HG03135 (cell line): ENCODE measurements around the gene NTRK3.

Source experiments
- ATAC-seq: cut with Tn5 transposase; IDR thresholded peaks from one replicate; pipeline ENCODE4 v1.9.1; 2021; ENCODE audit warnings: mild to moderate bottlenecking, moderate library complexity; ENCODE audit not compliant: unreplicated experiment

Gene NTRK3

DNA sequence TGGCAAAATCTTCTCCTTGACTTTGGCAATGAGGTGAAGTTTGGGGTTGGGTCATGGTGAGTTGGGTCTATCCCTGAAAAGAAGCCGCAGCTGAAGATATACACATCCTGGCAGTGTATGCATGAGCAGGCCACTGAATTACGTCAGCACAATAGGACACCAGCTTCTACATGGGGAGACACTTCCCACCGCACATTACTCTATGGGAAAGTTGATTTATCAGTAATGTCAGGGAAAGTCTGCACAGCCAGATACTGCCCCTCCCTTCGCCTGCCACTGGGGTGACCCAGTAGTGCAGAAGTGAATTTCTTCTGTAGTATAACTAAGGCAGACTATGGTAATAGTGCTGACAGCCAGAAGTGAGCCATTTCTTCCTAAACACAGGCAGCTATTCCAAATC lies 245.0 kb downstream of the NTRK3 start:
- ATAC-seq, result no peak

DNA sequence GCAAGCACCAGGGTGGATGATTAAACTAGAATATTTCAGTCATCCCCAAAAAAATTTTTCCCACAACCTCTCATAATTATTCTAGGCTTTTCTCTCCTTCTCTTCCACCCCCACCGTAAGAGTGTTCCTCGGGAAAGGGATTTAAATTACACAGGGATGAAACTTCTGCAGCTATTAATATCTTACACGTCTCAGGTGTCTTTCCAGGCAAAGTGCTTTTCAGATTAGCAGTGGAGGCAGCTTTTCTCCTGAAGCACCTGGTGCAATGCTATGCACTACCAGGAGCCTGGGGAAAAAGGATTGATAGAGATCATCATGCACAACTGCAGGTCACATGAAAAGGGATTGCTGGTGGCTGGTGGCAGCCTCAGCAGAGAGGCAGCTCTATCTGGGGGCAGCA lies 250.4 kb downstream of the NTRK3 start:
- no peak for ATAC-seq

DNA sequence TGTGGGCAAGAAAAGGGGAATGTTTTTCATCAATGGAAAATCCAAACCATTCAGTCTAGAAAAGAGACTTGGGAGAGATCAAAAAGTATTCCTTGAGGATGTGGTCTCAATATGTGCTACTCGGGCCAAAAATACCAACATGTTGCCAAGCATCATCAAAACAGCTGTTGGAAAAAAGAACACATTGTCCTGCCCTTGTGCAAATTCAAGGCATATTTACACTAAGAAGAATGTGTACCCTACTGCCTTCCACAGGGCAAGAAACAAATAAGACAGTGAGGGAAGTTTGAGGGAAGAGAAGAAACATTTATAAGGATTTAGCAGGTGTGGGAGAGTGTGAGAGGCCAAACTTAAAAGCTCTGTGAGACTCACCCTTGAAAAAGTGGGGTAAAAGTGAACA lies 252.1 kb downstream of the NTRK3 start:
- no peak for ATAC-seq

DNA sequence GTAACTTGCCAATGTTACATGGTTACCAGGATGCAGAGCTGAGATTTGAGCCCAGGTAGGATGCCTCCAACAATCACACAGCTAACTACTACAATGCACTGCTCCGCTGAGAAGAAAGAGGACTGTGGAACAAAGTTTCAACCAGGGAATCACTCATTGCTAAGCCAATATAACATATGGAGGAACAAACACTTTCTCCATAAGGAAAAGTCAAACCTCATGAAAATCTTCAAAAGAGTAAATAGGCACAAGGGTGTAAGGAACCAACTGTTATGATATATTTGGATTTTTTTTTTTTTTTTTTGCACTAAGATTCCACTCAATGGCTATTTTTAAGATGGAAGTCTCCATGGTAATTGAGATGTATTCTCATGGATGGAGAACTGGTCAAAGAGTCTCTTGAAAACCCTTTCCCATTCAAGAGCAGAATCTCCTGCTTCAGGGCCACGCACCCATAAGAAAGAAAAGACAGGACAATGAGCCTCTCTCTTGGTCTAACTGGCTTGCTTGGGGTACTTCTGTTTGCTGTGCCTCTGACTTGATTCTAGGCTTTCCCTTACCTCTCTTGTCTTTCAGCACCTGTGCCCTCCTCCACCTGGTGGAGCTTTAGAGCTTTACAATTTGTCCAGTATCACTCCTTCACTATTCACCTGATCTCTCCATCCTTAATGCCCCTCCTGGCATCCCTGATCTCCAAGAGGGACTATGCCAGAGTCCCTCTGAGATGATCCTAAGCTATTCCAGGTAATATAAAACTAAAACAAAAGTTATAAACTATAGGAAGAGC lies 252.8 kb downstream of the NTRK3 start:
- ATAC-seq, result no peak

DNA sequence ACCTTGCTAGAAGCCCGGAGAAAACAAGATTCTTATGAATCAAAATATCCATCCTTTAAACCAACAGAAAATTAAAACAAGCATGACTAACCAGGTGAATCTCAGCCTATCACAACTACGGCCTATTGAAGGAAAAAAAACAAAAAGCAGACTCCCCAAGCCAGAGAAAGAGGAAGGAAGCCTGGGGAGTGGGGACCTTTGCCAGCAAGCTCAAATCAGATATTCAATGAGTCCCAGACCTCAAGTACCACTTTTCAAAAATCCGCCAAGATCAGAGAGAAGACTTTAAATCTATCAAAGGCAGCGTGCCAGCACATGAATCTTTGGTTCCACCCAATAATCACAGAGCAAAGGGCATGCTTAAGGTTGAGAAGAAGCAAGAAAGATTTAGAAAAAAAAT lies 253.8 kb downstream of the NTRK3 start:
- no peak for ATAC-seq

DNA sequence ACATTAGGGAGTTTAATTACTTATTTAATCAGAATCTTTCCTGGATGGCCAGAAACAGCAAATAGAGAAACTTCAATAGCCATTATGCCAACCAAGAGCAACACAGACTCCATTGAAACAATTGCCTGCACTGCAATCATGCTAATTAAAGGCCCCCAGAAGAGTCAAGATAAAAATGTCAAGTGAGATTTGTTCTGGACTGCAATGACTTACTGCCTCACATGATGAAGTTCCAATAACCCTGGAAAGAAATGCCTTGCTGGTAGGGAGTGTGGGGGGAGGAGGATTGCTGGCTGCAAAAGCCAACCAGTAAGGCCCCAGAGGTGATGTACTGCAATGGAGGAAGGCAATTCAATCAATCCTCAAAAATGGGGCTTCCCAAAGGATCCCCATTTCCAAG lies 257.9 kb downstream of the NTRK3 start:
- ATAC-seq, result no peak

DNA sequence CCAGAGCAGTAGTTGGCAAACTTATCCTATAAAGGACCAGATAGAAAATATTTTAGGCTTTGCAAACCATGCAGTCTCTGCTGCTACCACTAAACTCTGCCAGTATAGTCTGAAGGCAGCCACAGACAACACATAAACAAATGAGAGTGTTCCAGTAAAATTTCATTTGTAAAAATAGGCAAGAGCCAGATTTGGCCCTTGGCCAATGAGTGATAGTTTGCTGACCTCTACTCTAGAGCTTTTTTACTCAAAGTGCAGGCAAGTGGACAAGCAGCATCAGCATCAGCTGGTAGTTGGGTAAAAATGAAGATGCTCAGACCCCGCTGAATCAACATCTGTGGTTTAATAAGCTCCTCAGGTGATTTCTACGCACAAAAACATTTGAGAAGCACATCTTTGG lies 269.8 kb downstream of the NTRK3 start:
- no peak for ATAC-seq

DNA sequence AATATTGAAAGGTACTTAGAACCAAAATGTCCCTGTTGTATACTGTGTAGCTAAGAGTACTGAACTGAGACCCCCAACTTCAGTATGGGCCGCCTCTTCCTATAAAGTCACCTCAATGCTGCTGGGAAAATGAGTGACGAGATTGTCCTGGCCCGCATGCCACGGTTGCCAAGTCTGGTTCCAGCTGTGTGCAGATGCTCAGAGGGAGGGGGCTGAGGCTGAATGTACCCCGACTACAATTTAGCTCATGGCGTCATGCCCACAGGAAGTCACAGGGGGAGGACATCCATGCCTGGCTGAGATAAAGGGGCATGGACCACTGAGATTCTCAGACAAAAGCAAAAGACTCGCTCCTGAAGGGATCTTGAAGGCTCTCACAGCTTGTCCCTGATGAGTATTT lies 271.1 kb downstream of the NTRK3 start:
- no peak for ATAC-seq

DNA sequence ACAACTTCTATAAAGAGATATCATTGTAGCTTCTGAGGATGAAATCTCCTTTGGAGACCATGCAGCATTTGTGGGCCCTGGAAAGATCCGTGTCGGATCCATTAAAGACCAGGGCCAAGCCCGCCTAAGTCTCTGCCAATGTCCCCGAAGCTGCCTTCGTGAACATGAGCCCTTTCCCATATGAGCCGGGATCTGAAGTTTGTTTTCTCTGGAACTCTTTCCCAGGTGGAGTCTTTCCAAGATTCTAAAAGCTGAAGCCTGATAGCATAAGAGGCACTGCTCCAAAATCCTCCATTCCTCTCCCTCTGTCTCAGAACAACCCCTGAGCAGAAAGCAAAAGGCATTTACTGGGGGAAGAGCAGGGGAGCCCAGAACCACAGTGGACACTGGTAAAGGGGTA lies 274.6 kb downstream of the NTRK3 start:
- no peak for ATAC-seq

DNA sequence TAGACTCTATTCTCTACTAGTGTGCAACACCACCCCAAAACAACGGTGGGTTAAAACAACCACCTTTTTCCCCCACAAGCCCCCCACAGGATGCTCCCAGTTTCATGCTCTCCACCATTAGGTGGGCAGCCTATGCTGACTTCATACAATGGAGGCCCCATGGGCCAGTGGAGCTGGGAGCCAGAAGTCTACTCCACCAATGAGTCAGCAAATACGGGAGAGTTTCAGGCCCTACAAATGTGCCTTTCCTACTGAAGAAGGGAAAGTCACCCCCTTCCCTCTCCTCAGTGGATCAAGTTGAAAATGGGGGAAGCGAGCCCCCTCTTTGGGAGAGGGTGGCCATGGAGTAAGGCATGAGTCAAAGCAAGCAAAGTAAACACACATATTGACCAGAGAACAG lies 278.6 kb downstream of the NTRK3 start:
- ATAC-seq, result no peak

DNA sequence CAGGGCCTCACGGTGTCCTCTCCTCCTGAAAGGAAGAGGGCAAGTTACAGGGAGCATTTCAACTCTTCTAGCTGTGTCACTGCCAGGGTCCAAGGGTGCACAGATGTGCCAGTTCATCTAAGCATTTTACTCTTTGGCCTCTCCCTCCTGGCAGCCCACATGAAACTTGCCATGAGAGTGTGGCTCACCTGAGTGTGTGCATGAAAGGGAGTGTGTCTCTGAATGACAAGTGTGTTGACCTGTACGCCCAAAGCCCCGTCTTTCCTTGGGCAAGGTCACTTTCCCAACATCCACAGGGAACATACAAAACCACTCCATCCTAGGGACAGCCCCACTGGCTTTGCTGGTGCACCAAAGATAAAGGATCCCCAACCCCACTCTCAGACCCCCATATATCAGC lies 280.0 kb downstream of the NTRK3 start:
- no peak for ATAC-seq

DNA sequence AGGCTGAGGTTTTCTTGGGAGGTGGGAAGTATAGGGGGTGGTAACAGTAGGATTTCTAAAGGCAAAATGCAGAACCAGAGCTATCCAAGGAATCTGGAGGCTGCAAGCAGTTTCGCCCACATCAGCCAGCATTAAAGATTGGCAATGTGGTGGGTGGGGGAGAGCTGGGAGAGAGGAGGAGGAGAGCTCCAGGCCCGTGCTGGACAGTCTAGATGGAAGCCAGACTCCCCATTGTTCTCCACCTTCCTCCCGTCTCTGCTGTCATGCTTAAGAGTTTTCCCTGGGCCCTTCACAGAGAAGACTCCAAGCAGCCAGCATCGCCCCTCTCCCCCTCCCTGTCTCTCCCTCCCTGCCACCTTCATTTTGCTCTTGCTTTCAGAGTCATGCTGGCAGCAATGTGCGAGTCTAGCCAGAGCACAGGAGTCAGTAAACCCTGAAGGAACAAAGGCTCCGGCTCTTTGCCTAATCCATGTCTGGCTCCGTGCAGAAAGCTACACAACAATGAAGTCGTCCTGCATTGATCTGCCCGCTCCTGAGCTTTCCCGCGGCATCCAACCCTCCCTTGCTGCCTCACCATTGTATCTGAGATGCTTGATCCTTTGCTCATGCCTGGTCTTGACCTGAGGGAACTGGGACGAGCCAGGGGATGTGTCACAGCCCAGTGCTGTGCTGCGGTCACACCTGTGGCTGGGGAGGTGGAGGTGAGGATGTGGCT lies 282.9 kb downstream of the NTRK3 start:
- ATAC-seq, result no peak

DNA sequence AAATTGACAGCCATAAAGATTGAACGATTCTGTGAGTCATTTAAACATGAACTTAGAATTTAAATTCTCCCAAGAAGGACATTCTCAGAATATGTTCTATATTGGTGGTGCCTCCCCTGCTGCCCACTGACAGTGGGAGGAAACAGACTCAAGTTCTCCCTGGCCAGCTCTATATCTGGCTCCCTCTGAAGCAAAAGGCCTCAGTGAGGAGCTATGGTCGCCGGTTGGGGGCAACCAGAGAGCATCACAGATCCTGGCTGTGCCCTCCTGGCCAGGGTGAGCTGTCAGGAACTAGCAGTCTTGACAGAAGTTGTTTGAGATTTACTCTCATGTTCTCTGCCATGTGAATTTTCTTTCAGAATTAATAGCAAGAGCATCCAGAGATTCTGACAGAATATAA lies 285.5 kb downstream of the NTRK3 start:
- ATAC-seq, result no peak

DNA sequence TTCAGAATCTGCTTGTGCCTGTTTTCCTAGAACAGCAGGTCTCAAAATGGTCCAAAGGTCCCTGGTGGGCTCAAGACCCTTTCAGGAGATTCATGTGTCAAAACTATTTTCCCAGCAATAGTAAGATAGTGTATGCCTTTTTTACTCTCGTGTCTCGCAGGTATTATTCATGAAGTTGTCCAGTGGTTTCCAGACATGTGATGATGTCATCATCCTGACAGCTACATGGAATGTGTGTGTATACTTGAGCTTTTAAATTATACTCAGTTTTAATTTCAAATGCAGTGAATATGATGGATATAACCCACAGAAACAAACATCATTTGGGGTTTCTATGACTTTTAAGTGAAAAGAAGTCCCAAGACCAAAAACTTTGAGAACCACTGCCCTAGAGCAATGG lies 288.6 kb downstream of the NTRK3 start:
- no peak for ATAC-seq

DNA sequence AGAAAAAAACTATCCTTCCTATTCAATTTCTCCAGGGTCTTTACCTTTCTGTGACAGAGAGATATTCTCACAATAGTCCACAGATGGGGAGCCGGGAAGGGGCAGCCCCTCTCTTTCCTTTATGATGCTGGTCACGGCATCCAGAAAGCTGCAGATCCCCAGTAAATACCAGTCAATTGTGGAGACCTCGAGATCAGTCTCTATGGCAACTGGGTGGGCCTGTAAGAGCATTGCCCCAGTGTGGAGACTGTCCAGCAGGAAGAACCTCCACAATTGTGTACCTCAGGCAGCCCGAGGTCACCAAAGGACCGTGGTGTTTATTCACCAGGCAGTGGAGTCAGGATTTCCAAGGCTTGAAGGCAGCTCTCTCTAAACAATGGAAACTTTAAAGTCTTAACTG lies 291.2 kb downstream of the NTRK3 start:
- no peak for ATAC-seq

DNA sequence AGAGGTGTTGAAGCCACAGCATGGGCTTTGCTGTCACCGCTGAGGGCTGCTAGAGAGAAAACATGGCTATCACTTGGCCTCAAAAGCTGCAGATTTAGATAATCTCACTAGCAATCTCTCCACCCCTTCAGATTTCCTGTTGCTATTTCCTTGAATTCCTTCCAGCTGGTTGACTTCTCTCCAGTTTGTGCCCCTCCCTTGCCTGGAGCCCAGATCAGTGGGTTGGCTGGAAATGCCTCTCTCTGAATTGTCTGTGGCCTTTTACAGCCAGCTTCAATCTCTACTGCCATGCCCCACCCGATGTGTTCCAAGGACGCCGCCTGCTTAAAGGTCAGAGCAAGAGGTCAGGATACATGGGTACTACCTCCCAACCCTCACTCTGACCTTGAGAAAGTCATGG lies 294.1 kb downstream of the NTRK3 start:
- no peak for ATAC-seq

DNA sequence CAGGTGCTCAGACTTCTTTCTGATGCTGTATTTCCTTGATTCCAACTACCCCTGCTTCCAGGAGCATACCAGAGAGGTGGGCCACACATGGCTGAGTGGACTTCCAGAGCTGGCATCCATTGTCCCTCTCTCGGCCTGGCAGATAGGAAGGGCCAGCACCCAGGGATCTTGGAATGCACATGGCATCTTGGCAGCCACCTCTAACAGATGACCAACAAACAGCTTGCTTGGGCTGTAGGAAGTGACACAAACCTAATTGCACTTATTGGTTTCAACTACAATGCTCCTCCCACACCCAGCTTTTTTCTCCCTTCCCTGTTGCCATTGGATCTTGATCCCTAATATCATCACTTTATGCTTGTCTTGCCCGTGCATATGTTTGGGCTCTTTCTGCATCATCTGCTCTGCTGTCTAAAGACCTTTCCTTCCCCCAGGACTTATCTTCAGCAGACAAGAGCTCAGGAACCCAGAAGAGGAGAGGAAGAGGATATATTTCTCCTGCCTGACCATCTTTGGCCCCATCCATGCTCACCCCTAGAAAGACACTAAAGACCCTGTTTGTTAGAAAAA lies 294.6 kb downstream of the NTRK3 start:
- ATAC-seq, result no peak

DNA sequence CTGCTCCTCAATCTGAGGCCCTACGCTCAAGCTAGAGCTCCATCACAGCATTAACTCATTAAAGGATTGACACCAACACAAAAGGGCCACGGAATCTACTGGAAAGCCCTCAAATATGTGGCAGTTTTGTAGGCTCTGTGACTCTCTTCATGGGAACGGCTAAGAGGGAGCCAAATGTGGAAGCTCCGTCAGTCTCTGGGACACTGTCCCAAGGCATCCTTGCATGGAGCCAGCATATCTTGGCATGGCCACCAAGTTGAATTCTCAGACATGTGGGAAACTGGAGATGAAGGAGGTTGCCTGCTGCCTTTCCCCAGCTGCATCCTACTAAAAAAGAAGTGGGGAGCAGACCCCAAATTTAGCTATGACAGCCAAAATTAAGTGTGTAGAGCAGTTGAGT lies 296.9 kb downstream of the NTRK3 start:
- no peak for ATAC-seq

DNA sequence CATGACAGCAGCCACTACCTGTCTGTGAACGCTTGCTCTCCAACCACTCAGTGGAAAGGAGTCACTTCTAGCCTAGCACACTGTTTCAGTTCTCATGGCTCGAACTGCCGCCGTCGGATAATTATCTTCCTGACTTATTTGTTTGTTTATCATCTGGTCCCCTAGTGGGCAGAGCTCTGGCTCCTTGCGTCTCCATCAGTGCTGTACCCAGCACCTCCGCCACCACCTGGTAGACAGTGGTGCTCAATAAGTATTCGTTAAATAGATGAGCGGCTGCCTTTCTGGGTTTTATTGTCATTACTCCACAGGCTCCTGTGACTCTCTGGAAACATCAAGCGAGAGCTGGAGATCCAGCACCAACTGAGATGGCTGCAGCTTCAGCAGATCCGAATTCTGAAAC lies 297.5 kb downstream of the NTRK3 start:
- no peak for ATAC-seq

DNA sequence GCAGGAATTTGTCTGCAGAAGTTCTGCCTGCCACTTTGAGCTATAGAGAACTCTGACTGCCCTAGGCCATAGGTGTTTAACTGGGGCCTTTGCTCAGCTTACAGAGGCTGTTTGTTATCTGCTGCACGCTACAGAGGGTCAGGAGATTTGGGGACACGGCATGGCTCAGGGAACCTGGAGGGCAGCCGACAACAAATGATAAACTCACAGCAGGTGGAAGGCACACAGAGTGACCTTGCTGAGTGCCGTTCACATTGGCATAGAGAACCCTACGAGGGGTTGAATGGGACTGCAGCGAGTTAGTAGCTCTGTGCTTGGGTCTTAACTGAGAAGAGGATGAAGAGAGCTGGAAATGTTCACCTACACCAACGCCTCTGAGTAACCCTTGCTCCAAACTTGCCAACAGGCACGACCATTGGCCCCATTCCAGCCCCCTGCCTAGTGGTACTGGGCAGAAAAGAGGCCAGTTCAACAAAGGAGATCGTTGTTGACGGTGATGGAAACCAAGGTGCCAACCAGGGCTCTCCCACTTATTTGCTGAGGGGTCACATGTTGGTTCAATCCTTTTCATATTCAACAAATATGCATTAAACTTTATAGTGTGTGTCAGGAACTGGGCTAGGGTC lies 301.1 kb downstream of the NTRK3 start:
- ATAC-seq, result no peak

DNA sequence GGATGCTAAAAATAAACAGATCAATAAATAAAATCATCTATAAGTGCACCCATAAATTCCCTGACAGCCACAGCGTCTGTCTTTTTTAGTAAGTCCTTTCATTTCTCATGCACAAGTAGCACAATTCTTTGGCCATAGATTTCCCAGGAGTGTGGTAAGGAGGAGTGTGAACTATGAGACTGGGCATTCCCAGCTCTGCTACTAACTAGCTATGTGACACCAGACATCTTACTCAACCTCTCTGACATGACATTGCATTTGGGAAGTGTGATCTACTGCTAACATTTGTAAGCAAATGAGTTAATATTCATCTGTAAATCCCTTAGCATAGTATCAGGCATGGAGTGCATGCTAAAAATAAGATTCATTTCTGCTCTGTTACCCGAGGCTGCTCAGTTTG lies 301.7 kb downstream of the NTRK3 start:
- no peak for ATAC-seq

DNA sequence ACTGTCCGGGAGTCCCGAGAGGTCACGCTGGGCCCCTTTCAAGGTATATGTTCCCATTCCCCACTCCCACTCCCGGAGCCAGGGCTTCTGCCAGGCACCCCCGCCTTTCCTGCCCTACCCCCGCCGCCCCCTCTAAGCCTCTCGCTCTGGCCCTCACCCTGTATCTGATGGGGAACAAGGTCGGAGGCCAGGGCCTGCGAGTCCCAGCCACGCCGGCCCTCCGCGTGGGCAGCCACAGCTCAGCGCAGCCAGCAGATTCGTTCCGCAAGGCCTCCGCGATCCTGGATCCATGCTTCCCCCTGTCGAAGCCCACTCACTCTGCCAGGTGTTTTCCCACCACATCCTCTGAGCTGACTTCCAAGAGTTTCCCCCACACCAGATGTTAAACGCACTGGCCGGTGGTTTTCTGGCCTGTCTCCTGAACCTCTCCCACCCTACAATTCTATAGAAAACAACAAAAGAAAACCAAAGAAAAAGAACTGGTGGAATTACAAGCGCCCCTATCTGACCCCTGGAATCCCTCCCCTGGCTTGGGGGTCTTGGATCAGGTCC lies 303.7 kb downstream of the NTRK3 start:
- ATAC-seq, result no peak
